Thyroid gland (tissue), 4 donors: ENCODE data around the gene DPF3. TPM values are rescaled to one million over a fixed set of nuclear protein-coding genes. Genes with fewer than 3 reads are reported as not detected.

ENCODE experiments used
- DNase-seq, 2 donors: peaks; one replicate each; pipeline ENCODE4 v3.0.0-alpha.2; 2019
- H3K27ac ChIP-seq, 3 donors: fragments of 200-600 bp; sonication (generic); 1 replicate in 2 of 3; 2 replicates in 1 of 3; pipeline ENCODE4 v1.5.1; 2016 to 2019; ENCODE audit warnings: mild to moderate bottlenecking in 1 of 3, moderate library complexity in 1 of 3
- H3K27me3 ChIP-seq: fragments of 200-600 bp; sonication (generic); one replicate; pipeline ENCODE4 v1.5.1; 2019
- H3K36me3 ChIP-seq, 2 donors: fragments of 200-600 bp; sonication (generic); one replicate each; pipeline ENCODE4 v1.5.1; 2016 to 2019
- H3K4me1 ChIP-seq, 2 donors: fragments of 200-600 bp; sonication (generic); one replicate each; pipeline ENCODE4 v1.5.1; 2017 to 2019
- H3K4me3 ChIP-seq, 3 donors: fragments of 200-600 bp; sonication (generic); replicated peaks in 1 of 3; 1 replicate in 2 of 3; 2 replicates in 1 of 3; pipeline ENCODE4 v1.5.1; 2016; ENCODE audit warnings: mild to moderate bottlenecking in 1 of 3
- H3K9me3 ChIP-seq: fragments of 200-600 bp; sonication (generic); one replicate; pipeline ENCODE4 v1.5.1; 2017
- CTCF ChIP-seq, 6 experiments: fragments of 200-600 bp in 3 of 6; fragments of 450-650 bp in 3 of 6; sonication (generic) in 3 of 6; IDR thresholded peaks; one replicate each; pipeline ENCODE4 v1.5.1; 2016 to 2019; ENCODE audit warnings: antibody characterized with exemption in 6 of 6, mild to moderate bottlenecking in 2 of 6, inconsistent platforms in 1 of 6, moderate library complexity in 1 of 6
- POLR2A ChIP-seq, 2 donors: fragments of 450-650 bp; IDR thresholded peaks; one replicate each; pipeline ENCODE4 v1.6.1; 2017; ENCODE audit warnings: antibody characterized with exemption in 2 of 2, mild to moderate bottlenecking in 2 of 2, moderate library complexity in 1 of 2
- WGBS, 2 donors: methylation state at CpG; one replicate each; pipeline ENCODE4 v1.1.5; 2017; 5-methylcytosine and 5-hydroxymethylcytosine counted together
- intact Hi-C: fragments of 100-400 bp; cut with DNase I; formaldehyde crosslinking; loops from one replicate; pipeline ENCODE4 v1.15.1; 2023
- total RNA-seq, 4 donors: library from RNA; depleted of rRNA; stranded (reverse); fragments of >200 nt; gene quantifications; one replicate each; pipeline ENCODE4 v1.2.3, GENCODE V29; 2016

The DPF3 gene
- total RNA-seq, 4 donors from 2014 or later: 0.27 to 3.3 (median 1.3) TPM

- no peak overlapping the region for H3K27ac ChIP-seq
- no peaks in the 10 kb centered on the region for H3K4me1 ChIP-seq
- H3K36me3 ChIP-seq: no peaks in the 10 kb centered on the region
- H3K4me3 ChIP-seq: no peak overlapping the region
- no peaks in the 10 kb centered on the region for H3K27me3 ChIP-seq
- intact Hi-C loops: no loop called here
- DNase-seq: no peak
- WGBS, 2 donors: 90 to 93% methylated on average over 8 of the region's 8 CpGs
- TF ChIP-seq POLR2A (IDR thresholded peaks at IDR 0.05) (no peak), CTCF (IDR thresholded peaks at IDR 0.05) (no peak)
- no peaks in the 10 kb centered on the region for H3K9me3 ChIP-seq
Observed at GRCh38 chr14:72744416-72745120, 149.3 kb downstream of the DPF3 start.

- H3K36me3 ChIP-seq: no peaks in the 10 kb centered on the region
- no peaks in the 10 kb centered on the region for H3K9me3 ChIP-seq
- H3K4me3 ChIP-seq: no peak overlapping the region
- no peaks in the 10 kb centered on the region for H3K27me3 ChIP-seq
- H3K27ac ChIP-seq: no peak overlapping the region
- intact Hi-C loops: no loop called here
- TF ChIP-seq POLR2A (IDR thresholded peaks at IDR 0.05) (no peak), CTCF (IDR thresholded peaks at IDR 0.05) (no peak)
- no peaks in the 10 kb centered on the region for H3K4me1 ChIP-seq
- 28 to 34% methylated on average over 2 of the region's 2 CpGs for WGBS, 2 donors
- no peak for DNase-seq
Observed at GRCh38 chr14:72743626-72744025, 150.3 kb downstream of the DPF3 start.

- no peaks in the 10 kb centered on the region for H3K27me3 ChIP-seq
- H3K4me1 ChIP-seq: no peaks in the 10 kb centered on the region
- H3K27ac ChIP-seq: no peak overlapping the region
- intact Hi-C loops: no loop called here
- no peaks in the 10 kb centered on the region for H3K9me3 ChIP-seq
- H3K4me3 ChIP-seq: no peak overlapping the region
- TF ChIP-seq CTCF (IDR thresholded peaks at IDR 0.05) (no peak), POLR2A (IDR thresholded peaks at IDR 0.05) (no peak)
- no peak for DNase-seq
- WGBS, 2 donors: 93 to 94% methylated on average over 10 of the region's 10 CpGs
- no peaks in the 10 kb centered on the region for H3K36me3 ChIP-seq
Observed at GRCh38 chr14:72742838-72743195, 151.1 kb downstream of the DPF3 start.

- Histone ChIP-seq H3K4me1 (no peaks in the 10 kb centered on the region), H3K9me3 (no peaks in the 10 kb centered on the region), H3K36me3 (no peaks in the 10 kb centered on the region), H3K4me3 (no peak overlapping the region), H3K27me3 (no peaks in the 10 kb centered on the region), H3K27ac (no peak overlapping the region)
- TF ChIP-seq CTCF (IDR thresholded peaks at IDR 0.05) (no peak), POLR2A (IDR thresholded peaks at IDR 0.05) (no peak)
- intact Hi-C loops: no loop called here
- DNase-seq: no peak
- 71 to 72% methylated on average over 22 to 26 of the region's 27 CpGs for WGBS, 2 donors
Observed at GRCh38 chr14:72742118-72742837, 151.6 kb downstream of the DPF3 start.

GRCh38 chr14:72741826-72742117 lies 152.1 kb downstream of the DPF3 start:
- no peak overlapping the region for H3K4me3 ChIP-seq
- 78 to 100% methylated on average over 1 to 7 of the region's 8 CpGs for WGBS, 2 donors
- H3K27ac ChIP-seq: no peak overlapping the region
- no peak for DNase-seq
- H3K4me1 ChIP-seq: no peaks in the 10 kb centered on the region
- no peaks in the 10 kb centered on the region for H3K27me3 ChIP-seq
- intact Hi-C loops: no loop called here
- no peaks in the 10 kb centered on the region for H3K9me3 ChIP-seq
- TF ChIP-seq CTCF (IDR thresholded peaks at IDR 0.05) (no peak), POLR2A (IDR thresholded peaks at IDR 0.05) (no peak)
- no peaks in the 10 kb centered on the region for H3K36me3 ChIP-seq
